KMS-11 (cell line): ENCODE results near the gene CNTRL.

Experiments
- H2AFZ ChIP-seq: fragments of 200-600 bp; sonication (generic); 2 replicates; pipeline ENCODE4 v1.6.1; 2016; ENCODE audit warnings: antibody characterized with exemption, mixed run types, low read depth
- H3K27ac ChIP-seq: fragments of 200-600 bp; sonication (generic); 2 replicates; pipeline ENCODE4 v1.6.1; 2016; ENCODE audit warnings: mild to moderate bottlenecking, mixed run types
- H3K27me3 ChIP-seq: fragments of 200-600 bp; sonication (generic); 2 replicates; pipeline ENCODE4 v1.6.1; 2017; ENCODE audit warnings: mild to moderate bottlenecking, low read depth, mixed run types, moderate library complexity; ENCODE audit not compliant: insufficient read depth
- H3K36me3 ChIP-seq: fragments of 200-600 bp; sonication (generic); 2 replicates; pipeline ENCODE4 v1.6.1; 2017; ENCODE audit warnings: mild to moderate bottlenecking, mixed run types; ENCODE audit not compliant: insufficient read depth
- H3K4me1 ChIP-seq: fragments of 200-600 bp; sonication (generic); 2 replicates; pipeline ENCODE4 v1.6.1; 2016; ENCODE audit warnings: mild to moderate bottlenecking, low read depth, mixed run types; ENCODE audit not compliant: poor library complexity, severe bottlenecking
- H3K4me2 ChIP-seq: fragments of 200-600 bp; sonication (generic); 2 replicates; pipeline ENCODE4 v1.7.0; 2016; ENCODE audit warnings: mild to moderate bottlenecking, mixed run types
- H3K4me3 ChIP-seq: fragments of 200-600 bp; sonication (generic); IDR thresholded peaks from 2 replicates; pipeline ENCODE4 v1.6.1; 2017; ENCODE audit warnings: low read depth, low read length, mixed read lengths; ENCODE audit not compliant: insufficient read depth
- H3K79me2 ChIP-seq: fragments of 200-600 bp; sonication (generic); 2 replicates; pipeline ENCODE4 v1.6.1; 2016; ENCODE audit warnings: low read depth, mixed run types; ENCODE audit not compliant: insufficient read depth
- H3K9ac ChIP-seq: fragments of 200-600 bp; sonication (generic); 2 replicates; pipeline ENCODE4 v1.6.1; 2016; ENCODE audit warnings: mild to moderate bottlenecking, mixed run types
- H4K20me1 ChIP-seq: fragments of 200-600 bp; sonication (generic); 2 replicates; pipeline ENCODE4 v1.6.1; 2016; ENCODE audit warnings: mild to moderate bottlenecking, mixed run types; ENCODE audit not compliant: insufficient read depth
- CTCF ChIP-seq: fragments of 200-600 bp; sonication (generic); conservative IDR thresholded peaks from 2 replicates; pipeline ENCODE4 v1.6.1; 2017; ENCODE audit warnings: low read depth, mild to moderate bottlenecking, antibody characterized with exemption, low read length, moderate library complexity, mixed read lengths

Gene CNTRL

GRCh38 chr9:121048175-121048574, 26.6 kb upstream of the CNTRL start:
- Histone ChIP-seq H3K27ac (no peak overlapping the region), H4K20me1 (no peaks in the 10 kb centered on the region), H3K36me3 (no peaks in the 10 kb centered on the region), H3K4me3 (no peak overlapping the region), H3K4me1 (peaks cover 12% of the 10 kb centered on the region), H3K9ac (no peak overlapping the region), H2AFZ (no peak overlapping the region), H3K4me2 (no peak overlapping the region), H3K27me3 (no peaks in the 10 kb centered on the region), H3K79me2 (no peaks in the 10 kb centered on the region)
- TF ChIP-seq CTCF = no peak

GRCh38 chr9:121048618-121049017, 26.1 kb upstream of the CNTRL start:
- Histone ChIP-seq H4K20me1 (no peaks in the 10 kb centered on the region), H3K9ac (no peak overlapping the region), H3K4me1 (peaks cover 12% of the 10 kb centered on the region), H3K4me2 (no peak overlapping the region), H3K27ac (no peak overlapping the region), H3K36me3 (no peaks in the 10 kb centered on the region), H3K79me2 (no peaks in the 10 kb centered on the region), H2AFZ (no peak overlapping the region), H3K27me3 (no peaks in the 10 kb centered on the region), H3K4me3 (no peak overlapping the region)
- TF ChIP-seq CTCF = no peak

- Histone ChIP-seq H3K27ac (no peak within 1 kb of the TSS), H3K4me1 (peaks cover 12% of the 10 kb centered on the region), H4K20me1 (no peaks in the 10 kb centered on the region), H3K36me3 (no peaks in the 10 kb centered on the region), H3K4me2 (0 out of 2 replicates have a peak within 1 kb of the TSS, but pooled peaks have one; percentile 23), H3K4me3 (no peak within 1 kb of the TSS), H3K27me3 (no peaks in the 10 kb centered on the region), H3K79me2 (no peaks in the 10 kb centered on the region), H2AFZ (no peak within 1 kb of the TSS), H3K9ac (no peak within 1 kb of the TSS)
- TF ChIP-seq CTCF = no peak
These were observed 24.4 kb upstream of the CNTRL start, which contains the start of gene C5 for GRCh38 chr9:121050128-121050988. TSS of gene C5 (minus strand) at chr9:121050275. CDS start at chr9:121050246, 29 bp downstream.

- Histone ChIP-seq H3K36me3 (no peaks in the 10 kb centered on the region), H3K27ac (no peak overlapping the region), H3K4me3 (no peak overlapping the region), H2AFZ (no peak overlapping the region), H3K4me1 (peaks cover 12% of the 10 kb centered on the region), H4K20me1 (no peaks in the 10 kb centered on the region), H3K9ac (no peak overlapping the region), H3K79me2 (no peaks in the 10 kb centered on the region), H3K4me2 (no peak overlapping the region), H3K27me3 (no peaks in the 10 kb centered on the region)
- TF ChIP-seq CTCF = no peak
These were observed 21.2 kb upstream of the CNTRL start for GRCh38 chr9:121053544-121053943.
